Measurements from ENCODE around the gene PAX1.

PAX1 gene

DNA sequence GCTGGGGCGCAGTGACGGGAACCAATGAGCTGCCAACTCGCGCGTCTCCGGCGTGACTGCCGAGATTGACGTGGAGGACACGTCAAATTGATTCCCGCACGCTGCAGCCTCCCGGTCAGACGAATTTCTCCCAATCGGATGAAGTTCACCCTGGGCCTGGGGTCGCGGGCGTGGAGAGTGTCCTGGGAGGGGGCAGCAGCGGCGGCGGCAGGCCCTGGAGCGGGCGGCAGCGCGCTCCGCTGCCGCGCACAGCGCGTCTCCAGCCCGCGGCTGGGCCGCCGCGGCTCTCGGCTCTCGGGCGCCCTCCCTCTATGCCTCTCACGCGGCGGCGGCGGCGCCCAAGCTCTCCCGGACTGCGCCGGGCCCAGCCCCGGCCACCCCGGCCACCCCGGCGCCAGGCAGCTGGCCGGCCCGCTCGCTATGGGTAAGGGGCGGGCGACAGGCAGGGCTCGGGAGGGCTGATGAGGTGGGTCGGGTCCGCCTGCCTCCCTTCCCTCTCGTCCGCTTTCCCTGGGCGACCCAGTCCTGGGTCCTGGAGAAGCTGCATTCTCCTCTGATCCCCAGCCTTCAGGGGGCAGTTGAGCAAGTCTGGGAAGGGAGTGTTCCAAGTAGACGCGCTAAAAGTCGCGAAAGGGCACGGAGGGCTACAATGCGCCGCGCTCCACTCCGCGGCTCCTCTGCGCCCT, at the start of gene PAX1:
PAX1 (plus strand) TSS at position 90 of the 686 bp plus-strand sequence; CDS start at position 139, 49 bp downstream.
- DNase-seq, result no peak

DNA sequence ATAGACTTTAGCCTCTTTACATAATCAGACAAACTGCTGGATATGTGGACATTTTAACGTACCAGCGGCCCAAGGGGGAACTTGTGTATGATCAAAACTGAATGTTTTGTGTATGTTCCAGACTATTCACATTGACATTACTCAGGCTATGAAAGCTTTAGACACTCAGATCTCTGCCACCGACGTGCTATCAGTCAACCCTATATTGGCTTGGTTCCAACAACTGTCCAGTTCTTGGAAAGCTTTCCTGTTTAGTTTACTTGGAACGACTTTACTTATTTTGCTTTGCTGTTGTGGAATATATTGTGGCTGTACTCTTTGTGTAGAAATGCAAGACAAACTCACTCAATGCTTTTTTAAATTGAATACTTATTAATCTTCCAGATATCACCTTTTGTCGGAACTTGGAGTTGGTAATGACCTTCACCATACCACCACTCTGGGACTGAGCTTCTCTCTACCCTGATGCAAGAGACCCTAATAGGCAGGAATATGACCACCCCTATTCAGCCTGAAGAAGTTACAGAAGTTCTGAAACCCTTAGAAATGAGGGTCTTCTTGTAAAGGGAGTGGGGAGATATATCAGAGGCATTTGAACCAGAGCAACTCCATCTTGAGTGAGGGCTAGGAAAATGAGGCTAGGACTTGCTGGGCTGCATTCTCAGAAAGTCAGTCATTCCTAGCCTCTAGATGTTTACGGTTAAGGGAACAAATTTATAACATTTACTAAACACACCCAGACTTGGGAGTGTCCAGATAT, 49.0 kb upstream of the PAX1 start:
- DNase-seq, result no peak

DNA sequence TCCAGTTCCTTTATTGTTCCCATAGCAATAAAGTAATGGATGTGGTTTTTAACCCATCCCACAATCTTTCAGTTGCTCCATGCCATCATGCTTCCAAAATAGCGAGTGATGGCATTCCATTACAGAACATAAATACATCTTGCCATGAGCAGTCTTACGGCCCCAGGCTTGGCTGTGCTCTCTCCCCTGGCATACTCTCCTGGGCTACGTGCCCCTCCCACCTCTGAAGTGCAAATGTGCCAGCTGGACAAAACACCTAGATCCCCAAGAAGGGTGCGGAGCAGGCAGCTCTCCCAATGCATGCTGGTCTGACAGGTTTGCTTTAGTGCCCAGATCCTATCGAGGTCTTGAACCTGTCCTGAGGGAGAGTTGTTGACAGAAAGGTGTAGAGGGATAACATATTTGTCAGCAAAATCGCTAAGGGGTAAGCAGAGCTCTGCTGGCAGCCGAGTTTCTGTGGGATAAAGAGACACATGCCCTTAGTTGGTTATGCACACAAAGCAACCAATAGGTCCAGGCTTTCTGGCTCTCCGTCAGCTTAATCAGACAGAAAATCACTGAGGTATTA, 43.9 kb upstream of the PAX1 start:
- no peak for DNase-seq

DNA sequence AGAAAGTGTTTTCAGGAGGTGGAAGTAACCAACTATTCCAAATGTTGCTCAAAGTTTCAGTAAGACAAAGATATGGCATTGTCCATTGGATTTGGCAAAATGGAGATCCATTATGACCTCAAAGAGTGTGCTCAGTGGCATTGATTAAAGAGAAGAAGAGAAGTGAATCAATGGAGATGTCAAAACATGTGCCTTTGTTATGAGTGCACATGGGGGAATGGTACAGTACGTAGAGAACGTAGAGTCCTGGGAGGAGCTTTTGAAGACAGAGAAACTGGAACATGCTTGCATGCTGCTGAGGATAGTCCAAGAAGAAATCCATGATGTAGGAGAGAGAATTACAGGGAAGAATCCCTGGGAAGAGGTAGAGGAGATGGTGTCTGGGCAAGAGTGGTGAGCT, 42.0 kb upstream of the PAX1 start:
- DNase-seq, result no peak

DNA sequence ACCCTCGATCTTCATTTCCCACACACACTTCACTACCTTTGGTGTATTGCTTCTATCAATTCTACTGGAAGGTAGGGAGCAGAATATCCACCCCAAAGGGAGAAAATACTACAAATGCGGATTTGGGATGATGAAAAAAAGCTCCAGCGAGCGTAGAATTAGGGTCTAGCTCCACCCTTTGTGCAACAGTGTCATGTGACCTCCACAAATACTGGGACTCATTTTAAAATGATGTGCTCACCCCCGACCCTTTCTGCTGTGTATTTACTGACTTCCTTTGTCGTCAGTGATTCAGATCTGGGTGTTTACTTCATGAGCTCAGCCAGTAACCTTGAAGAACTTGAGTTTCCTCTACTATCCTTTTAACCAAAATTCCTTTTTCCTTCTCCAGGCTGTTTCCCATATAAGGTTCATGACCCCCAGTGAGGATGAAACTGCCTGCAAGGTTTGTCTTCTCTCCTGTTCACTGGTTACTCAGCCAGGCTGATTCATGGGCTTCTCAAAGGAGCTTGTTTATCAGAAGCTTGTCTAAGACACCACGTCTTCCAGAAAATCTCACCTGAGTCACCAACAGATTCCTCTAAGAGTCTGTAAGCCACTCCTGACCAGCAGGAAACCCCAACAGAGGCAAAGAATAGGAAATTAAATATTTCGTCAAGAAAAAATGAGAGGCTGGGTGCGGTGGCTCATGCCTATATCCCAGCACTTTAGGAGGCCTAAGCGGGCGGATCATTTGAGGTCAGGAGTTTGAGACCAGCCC, 39.6 kb upstream of the PAX1 start:
- DNase-seq, result no peak

DNA sequence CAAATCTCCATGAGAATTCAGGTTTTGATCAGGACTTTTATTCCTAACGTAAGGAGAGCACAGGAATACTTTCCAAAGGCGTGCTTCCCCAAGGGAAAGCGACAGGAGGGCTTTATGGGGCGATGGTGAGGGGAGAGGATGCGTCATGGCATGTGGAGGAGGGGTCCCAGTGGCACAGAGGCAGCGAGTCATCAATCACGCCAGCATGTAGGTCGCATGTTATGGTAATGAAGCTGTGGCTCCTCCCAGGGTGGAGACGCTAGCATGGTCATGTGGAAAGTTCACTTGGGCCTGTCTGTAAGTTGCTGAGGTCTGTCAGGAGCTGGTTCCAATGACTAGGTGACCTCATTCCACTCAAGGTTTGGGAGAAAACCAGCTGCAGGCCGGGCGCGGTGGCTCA, 35.3 kb upstream of the PAX1 start:
- DNase-seq, result no peak

DNA sequence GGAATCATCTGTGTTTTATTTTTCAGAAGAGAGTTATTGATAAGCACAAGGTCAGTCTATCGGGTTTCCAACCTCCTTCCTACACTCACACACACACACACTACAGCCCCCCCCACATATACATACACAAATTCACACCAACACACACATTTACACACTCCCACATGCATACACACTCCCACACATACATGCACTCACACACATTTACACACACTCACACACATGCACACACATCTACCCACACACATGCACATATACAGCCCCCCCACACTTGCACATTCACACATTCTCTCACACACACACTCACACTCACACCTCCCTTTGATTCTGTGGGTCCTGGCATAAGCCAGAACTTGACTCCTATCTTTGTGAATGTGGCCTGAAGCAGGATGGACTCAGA, 34.5 kb upstream of the PAX1 start:
- no peak for DNase-seq

DNA sequence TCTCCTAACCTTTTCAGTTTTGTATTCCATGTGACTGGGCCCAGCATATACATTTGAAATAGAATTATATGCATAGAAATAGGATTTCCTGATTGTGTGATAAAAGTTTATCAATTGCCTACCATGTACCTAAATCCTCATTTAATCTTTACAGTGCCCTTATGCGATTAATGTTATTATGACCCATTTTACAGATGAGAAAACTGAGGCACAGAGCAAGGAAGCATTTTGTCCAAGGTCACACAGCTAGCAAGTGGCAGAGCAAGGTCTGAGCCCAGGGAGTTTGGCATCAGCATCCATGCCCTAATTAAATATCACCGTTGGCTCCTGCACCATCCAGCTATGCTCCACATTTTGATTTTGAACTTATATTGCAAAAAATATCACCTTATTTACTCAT, 28.2 kb upstream of the PAX1 start:
- DNase-seq, result no peak

DNA sequence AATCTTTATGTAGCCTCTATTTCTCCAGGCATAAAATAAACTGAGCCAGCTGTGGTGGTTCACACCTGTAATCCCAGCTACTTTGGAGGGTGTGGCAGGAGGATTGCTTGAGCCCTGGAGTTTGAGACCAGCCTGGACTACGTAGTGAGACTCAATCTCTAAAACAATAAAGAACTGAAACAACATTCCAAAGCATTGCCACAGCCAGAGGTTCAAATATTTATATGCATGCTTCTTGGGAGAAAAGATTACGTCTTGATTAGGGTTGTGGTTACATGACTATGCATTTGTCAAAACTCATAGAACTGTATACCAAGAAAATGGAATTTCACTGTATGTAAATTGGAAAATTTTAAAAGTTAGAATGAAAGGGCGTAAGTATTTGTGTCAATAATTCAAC, 27.7 kb upstream of the PAX1 start:
- DNase-seq, result no peak

DNA sequence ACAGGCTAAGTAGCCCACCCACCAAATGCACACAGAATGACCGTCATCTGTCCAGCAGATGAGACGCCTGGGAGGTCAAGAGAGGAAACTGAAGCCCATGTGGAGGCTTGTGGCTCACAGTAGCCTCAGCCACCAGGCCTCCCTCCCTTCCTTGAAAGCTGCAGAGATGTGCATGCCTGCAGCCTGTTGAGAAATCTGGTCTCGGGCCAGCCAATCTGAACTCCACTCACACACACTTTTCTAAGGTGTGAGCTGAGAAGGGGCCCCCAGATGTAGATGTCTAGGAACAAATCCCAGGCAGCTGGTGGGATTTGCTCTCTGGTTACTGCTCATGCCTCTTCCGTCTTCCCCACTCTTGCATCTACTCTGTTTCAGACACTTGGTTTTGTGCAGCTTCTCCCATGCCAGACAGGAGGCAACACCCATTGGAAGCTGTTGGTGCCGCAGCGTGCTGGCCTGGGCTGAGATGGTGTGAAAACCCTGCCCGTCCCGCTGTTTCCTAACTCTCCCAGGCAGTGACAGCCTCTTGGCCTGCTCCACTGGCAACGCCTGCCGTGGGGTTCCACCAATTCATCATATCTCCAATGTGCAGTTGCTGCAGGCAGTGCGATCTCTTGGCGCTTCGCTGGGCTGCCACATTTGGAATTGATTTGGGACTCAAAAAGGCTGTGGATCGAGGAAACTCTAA, 24.1 kb upstream of the PAX1 start:
- DNase-seq, result no peak

DNA sequence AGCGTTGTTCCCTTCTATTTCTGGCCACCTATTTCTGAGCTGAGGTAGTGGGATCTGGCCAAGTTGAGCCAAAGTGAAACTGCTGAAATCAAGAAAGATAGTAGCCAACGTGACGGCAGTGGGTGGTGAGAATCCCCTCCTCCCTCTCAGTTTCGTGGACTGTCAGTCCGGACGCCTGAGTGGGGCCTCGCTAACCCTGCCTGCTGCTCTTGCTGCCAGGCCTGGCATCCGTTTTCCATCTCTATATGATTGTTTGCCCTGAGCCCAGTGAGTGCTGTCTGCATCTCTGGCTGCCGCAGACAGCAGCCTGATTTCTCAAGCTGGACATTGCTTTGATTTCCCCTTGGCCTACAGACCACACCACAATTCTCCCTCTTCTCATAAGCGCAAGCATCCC, 23.5 kb upstream of the PAX1 start:
- no peak for DNase-seq

DNA sequence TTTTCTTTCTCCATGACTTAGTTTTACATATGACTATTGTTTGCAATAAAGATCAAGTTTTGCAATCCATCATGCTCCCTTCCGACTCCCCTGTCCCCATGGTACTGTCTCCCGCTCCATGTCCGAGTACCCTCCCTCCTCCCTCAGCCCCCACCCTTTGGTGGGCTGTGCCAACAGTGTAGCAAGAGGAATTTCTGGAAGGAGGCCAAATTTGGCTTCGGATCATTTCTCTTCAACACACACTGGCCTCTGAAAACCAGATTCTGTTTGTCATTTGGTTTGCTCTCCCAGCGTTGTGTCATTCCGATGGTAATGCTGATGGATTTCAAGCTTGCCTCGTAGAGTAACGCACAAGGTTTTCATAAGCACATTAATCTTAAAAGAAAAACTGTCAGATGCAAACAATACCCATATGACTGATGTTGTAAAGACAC, 22.9 kb upstream of the PAX1 start:
- DNase-seq, result no peak

DNA sequence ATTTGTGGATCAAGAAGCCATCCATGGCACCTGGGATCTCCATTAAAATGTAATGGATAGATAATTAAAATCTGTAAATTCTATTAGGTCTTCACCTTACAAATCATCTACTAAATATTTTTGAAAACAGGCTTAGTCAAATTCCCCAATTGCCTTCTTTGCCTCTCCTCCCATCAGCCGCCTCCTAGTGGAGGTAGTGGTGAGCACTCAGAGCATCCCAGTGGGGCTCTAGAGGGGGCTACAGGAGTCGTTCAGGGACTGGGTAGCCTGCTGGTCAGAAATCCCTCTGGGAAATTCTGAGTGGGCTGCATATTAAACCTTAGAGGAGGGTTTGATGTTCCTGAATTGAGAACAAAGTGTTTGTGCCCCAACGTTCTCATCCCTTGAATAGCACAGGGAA, 20.8 kb upstream of the PAX1 start:
- DNase-seq, result no peak

DNA sequence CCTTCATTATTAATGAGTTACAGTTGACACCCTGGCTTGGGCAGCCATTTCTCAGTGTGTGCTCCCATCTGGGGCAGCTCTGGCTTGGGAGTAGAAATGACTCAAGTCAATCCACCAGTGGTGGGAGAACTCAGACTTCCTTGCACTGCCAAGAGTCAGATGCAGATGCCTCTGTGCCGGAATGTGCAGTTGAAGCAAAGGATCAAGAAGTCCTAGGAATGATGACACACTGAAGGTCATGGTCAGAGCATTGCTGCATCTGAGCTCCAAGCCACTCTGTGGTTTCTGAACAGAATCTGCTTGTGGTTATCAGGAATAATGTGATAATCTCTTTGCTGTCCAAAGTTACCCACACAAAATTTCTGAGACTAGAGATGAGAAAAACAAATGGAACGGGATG, 19.5 kb upstream of the PAX1 start:
- no peak for DNase-seq

DNA sequence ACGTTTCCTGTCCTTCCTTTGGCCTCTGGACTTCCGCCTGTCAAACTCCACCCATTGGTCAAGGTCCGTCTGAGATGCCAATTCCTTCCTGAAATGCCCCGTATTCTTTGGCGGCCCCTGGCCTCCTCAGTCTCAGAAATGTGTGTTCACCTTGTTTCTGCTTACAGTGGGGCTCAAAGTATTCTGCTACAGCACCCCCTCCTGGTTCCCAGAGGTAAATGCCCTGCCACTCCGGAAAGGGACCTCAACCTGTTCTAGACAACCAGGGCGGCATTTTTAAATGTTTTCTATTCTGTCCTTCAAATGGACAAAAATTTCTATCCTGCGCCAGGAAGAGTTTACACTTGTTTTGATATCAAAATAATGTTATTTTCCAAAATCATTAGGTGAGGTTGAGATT, 12.1 kb upstream of the PAX1 start:
- DNase-seq, result no peak

DNA sequence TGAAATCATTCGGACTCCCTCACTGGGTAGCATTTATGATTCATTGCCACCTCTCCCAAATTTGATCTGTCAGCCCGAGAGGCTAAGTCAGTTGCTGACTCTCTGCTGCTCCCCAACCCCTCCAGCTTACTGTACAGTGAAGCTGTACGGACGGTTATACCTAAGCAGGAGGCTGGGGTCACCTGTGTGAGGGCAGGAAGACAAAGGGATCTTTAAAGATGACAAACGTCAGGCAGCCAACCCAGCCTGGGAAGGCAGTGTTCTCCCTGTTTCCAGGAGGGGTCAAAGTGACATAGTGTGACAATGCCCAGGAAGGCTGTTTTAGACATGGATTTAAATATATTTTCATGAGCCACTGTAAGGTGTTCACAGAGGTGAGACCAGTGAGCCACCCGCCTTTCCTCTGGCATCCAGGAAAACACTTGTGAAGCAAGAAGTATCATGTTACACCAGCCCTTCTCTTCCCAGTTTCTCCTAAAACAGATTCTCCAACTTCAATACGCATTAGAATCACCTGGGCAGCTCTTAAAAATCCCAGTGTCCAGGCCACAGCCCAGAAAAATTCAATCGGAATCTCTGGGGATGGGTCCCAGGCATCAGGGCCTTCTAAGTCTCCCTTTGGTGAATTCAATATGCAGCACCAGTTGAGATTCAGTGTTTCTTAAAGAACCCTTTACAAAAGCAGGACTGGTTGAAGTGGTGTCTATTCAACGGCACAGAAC, 6.8 kb upstream of the PAX1 start:
- DNase-seq, result no peak

DNA sequence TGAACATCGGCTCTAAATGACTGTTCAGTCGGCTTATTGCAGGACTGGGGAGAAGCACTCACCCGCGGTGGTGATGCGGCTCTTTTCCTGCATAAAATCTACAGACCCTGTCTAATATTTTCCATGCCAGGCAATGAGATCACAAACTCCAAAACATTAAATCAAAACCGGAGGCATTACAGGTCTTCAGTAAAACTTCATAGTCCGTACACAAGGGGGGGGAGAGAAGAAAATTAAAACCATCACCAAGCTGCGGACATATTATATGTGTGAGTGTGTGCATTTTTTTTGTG, 6.3 kb upstream of the PAX1 start:
- no peak for DNase-seq

DNA sequence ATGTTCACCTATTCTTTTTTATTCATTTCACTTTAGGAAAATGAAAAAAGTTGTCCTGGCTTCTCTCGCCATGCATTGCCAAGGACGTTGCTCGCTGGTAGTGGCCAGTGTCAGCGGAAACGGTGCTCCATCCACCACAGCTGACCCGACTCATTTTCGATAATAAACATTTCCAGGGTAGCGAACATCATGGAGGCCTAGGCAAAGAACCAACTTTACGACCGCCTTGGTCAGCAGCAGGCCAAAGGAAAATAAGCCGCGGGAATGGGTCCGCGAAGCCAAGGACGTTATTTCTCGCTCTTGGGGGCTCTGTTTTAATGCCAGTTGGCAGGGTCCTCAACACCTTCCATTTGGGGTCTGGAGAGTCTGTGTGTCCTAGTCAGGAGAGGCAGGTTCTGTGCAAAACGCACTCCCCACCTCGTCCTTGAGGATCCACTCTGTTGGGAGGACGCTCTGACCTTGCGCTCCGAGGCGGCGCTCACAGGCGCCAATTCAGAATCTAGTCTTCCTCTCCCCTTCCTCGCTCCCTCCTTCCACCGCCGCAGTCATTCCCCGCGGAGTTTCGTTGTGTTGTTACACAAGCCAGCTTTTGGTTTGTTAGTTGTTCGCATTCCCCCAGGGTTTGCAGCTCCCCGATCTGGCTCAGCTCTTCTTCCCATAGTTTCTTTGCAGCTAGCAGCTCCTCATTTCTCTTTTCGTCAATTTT, 4.1 kb upstream of the PAX1 start:
- no peak for DNase-seq

DNA sequence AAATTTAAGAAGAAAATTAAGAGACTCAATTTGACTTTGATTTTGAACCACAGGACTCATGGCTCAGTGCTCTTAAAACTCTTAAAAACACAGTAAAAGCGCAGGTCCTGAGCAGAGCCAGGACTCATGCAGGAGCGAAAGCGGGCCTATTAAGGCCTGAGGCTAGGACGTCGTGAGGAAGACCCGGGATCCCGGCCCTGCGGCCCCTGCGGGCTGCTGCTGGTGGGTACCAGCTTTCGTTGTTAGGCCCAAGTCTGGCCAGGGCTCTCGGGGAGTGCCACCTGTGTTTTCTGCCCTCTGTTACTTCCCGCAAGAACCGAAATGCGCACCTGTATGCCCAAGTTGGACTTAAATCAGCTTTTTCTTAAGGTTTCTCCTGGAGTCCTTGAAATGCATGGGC, 3.4 kb upstream of the PAX1 start:
- DNase-seq, result no peak

DNA sequence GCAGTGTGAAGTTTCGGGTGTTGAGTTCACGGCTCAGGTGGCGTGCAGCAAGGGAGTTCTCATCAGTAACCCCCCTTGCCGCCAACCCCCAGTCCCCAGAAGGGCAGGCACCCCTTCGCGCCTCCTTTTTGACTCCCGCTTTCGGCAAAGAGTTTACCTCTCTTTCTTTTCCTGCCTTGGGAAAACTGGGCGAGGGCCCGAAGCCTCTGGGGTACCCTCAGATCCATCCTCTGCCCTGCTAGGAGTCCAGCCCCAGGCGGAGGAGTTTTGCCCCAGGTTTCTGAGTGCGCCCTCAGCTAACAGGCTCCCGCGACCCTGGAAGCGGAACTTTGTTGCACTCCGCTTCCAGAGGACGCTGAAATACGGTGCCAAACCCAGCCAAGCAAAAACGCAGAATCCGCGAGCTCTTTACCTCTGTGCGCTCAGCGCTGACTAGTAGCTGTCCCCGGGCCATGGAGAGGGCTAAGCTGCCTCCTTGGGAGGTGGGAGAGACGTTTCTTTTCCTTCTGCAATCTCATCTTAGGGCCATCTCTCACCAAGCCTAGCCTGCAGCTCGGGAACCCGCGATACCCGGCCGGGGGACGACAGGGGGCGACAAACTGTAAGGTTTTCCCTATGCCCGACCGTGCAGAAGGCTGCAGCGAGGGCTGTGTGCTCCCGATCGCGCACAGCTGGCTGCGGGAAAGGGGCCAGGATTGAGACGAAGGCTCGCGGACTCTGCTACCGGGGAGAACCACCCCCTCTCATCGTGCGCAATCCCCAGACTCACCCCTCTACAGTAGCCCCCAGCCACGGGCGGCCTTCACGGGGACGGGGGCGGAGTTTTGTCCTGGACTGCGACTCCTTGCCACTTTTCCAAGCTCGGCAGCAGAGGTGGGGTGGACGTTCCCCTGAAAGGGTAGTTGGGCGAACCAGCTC, 2.7 kb upstream of the PAX1 start:
- DNase-seq, result peak; percentile 6

Data from NCI-H1048 (cell line).